AG04449 (cell line): Measurements from ENCODE around the gene DOCK4.

Source experiments
- CTCF ChIA-PET: fragments of 350-600 bp; formaldehyde crosslinking; extraction: SDS; loops from one replicate; lab custom pipeline; 2021; ENCODE audit warnings: antibody characterized with exemption; lab: Yijun Ruan, JAX
- POLR2A ChIA-PET: fragments of 400-600, 350-600 bp; formaldehyde crosslinking; extraction: SDS; loops from one replicate; lab custom pipeline; 2020; ENCODE audit warnings: antibody characterized with exemption, inconsistent platforms; lab: Yijun Ruan, JAX
- DNase-seq: peaks from one replicate; pipeline ENCODE4 v3.0.0-alpha.2; 2010; ENCODE audit warnings: low read depth, low spot score
- H3K4me3 ChIP-seq: 2 replicates; pipeline ENCODE4 v1.5.1; 2011; ENCODE audit warnings: low read depth, mild to moderate bottlenecking, control low read depth, low read length
- CTCF ChIP-seq: IDR thresholded peaks from one replicate; pipeline ENCODE4 v1.5.1; 2011; ENCODE audit warnings: mild to moderate bottlenecking, moderate library complexity, low read length, control low read depth, inconsistent platforms; ENCODE audit not compliant: insufficient read depth; ENCODE audit errors: missing control alignments

The DOCK4 gene

GRCh38 chr7:112088484-112089016 is 117.6 kb downstream of the DOCK4 start:
- ChIA-PET CTCF (no interaction called here), POLR2A (no interaction called here)
- DNase-seq: no peak
- no peak overlapping the region for H3K4me3 ChIP-seq
- no peak for TF ChIP-seq CTCF

DNA sequence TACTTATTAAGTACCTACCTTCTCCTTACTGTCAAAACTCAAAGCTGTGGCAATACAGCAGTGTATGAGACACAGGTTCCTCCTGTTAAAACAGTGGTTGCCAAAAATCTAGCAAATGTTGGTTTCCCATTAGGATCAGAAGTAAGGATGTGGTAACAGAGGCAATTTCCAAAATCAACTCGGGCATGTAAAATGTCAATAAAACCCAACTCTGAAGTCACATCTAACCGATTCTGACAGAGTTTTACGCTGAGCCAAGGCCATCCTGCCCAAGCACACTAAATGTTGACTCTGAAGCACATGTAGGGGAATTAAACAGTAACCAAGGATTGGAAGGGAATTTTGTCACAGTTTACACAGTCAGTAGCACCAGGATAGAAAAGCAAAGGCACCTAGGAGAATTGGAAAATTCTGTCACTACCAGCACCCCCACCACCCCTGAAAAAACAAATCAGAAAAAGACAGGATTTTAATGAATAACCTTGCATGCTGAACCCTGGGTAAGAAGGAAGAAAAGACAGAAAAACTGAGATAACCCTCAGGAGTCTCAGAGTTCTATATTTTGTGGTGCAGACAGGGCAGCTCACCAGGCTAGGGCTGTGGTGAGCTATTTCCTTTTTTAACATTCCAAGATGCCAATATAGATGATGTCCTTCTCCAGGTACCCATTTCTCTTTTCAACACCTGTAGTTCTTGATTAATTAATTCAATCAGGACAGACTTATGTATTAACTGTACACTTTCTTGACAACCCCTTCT is 119.5 kb downstream of the DOCK4 start:
- TF ChIP-seq CTCF: no peak
- POLR2A ChIA-PET: no interaction called here
- no peak overlapping the region for H3K4me3 ChIP-seq
- DNase-seq: no peak
- CTCF ChIA-PET: interaction anchor here (1.2 kb wide), 1 partner anchor 16 kb away, joined by 3 read pairs; no protein-coding TSS in a partner anchor

DNA sequence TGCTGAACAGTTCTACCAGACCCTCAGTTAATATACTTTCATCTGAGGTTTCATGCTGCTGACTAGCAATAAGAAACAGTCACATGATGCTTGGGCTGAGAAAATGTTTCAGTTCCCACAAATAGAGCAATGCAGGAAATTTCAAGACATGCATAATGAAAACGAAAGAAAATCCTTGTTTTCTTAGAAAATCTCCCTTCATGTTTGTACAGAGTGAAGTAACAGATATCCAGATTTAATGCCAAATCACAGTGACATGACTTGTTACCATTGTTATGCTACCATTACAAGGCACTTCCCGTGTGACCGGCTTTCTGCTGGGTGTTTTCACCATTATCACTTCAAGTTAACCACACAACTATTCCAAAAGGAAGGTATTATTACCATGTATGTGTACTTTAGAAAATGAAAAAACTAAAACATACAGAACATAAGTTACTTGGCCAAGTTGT is 121.7 kb downstream of the DOCK4 start:
- POLR2A ChIA-PET: no interaction called here
- CTCF ChIA-PET: no interaction called here
- TF ChIP-seq CTCF: no peak
- peak; percentile 16 for DNase-seq
- no peak overlapping the region for H3K4me3 ChIP-seq

- no peak for TF ChIP-seq CTCF
- ChIA-PET POLR2A (interaction anchor here (0.6 kb wide), 1 partner anchor 706 kb away, joined by 3 read pairs; no protein-coding TSS in a partner anchor), CTCF (no interaction called here)
- DNase-seq: no peak
- H3K4me3 ChIP-seq: no peak overlapping the region
These were observed 122.3 kb downstream of the DOCK4 start for GRCh38 chr7:112083776-112084355.

DNA sequence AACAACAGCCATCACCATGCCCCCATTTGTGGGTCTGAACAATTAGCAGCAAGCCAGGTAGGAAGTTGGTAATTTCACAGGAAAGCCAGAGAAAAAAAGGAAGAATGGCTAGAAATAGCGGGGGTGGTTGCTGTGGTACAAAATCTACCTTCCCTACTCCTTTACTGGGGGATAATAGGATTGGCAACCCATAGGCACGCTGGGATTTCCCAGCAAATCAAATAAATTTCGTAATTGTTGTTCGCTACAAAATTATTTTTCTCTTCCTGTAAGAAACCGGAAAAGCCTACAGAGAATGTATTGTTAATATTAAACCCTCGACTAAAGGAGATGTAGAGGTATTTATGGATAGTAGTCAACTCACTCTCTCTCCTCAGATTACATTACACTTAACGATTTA is 123.9 kb downstream of the DOCK4 start:
- POLR2A ChIA-PET: no interaction called here
- TF ChIP-seq CTCF: no peak
- H3K4me3 ChIP-seq: no peak overlapping the region
- DNase-seq: no peak
- CTCF ChIA-PET: no interaction called here

DNA sequence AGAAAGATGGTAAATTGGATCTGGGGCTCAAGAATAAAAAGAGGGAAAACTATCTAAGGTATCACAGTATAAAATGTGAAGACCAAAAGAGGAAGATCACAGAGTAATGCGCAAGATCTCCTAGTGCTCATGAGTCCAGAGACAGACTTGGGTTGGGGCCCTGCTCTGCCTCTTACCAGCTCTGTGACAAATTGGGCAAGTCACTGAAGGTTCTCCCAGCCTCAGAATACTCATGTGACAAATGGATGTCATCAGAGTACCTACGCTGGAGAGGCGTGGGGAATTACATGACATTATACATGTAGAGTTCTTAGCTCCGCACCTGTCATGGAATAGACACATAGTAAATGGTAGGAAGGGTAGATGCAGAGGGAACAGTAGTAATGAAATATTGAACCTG is 124.4 kb downstream of the DOCK4 start:
- ChIA-PET CTCF (no interaction called here), POLR2A (no interaction called here)
- DNase-seq: no peak
- no peak overlapping the region for H3K4me3 ChIP-seq
- TF ChIP-seq CTCF: no peak
